Inflammatory macrophage treated with lipopolysaccharide for 1 hour (primary cell): ENCODE measurements around the gene BARX1.
"Not testable (repeated sequence)": the region's sequence is repeated elsewhere in the genome, so short reads cannot be mapped to it uniquely, and the experiment has no call there.

ENCODE experiments used
- DNase-seq, 2 donors: peaks; one replicate each; pipeline ENCODE4 v3.0.0-alpha.2; 2020 to 2022

BARX1 gene, protein sequence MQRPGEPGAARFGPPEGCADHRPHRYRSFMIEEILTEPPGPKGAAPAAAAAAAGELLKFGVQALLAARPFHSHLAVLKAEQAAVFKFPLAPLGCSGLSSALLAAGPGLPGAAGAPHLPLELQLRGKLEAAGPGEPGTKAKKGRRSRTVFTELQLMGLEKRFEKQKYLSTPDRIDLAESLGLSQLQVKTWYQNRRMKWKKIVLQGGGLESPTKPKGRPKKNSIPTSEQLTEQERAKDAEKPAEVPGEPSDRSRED

GRCh38 chr9:93955111-93955980 is at the start of gene BARX1:
Gene BARX1, minus strand, starts transcription at chr9:93955355. Its CDS starts 209 bp downstream, at chr9:93955146.
- DNase-seq, result no peak

- peak; percentile 9 to 61 for DNase-seq
Observed at GRCh38 chr9:94002316-94003140, 47.4 kb upstream of the BARX1 start.

DNA sequence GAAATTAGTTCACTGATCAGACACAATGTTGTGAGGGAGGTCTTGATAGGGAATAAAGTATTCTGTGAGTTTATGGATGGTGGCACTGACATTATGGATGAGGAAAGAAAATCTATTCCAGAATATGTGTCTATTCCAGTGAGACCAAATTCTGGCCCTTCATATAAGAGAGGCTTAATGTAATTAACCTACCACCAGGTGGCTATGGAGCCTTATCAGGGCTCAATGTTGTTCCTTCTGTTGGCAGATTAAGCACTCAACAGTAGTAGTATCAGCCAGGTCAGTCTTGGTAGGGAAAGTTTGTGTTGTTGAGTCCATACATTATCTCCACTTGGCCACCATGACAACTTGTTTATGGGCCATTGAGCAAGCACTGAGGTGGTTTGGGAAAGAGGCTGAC is 41.7 kb upstream of the BARX1 start:
- DNase-seq, result no peak

DNA sequence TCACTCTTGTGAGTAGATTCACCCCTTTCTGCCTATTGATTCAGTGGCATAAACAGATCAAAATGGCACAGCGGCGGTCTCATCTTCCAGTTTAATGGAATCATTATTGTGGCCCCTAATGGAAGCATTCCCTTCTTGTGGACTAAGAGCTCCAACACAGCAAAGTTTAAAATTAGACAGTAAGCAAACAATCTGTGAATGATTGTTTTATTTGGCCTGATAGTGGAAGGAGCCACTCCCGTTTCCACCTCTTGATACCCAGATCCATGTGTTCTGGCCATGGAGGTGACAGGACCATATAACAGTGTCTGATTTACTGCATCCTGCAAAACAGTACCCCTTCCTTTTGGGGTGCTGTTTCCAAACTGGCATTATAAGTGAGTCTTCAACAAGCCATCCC is 41.2 kb upstream of the BARX1 start:
- DNase-seq, result no peak

DNA sequence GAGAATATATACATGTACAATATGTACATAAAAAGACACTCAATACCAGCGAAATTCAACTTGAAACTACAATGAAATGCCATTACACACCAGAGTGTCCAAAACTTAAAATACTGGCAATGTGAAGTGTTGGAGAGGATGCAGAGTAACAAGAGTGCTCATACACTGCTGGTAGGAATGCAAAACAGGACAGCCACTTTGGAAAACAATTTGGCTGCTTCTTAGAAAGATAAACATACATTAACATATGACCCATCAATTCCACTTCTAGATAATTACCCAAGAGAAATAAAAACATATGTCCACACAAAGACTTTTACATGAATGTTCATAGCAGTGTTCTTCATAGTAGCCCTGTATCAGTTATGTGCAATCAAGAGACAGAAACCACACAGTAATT is 39.4 kb upstream of the BARX1 start:
- no peak for DNase-seq

DNA sequence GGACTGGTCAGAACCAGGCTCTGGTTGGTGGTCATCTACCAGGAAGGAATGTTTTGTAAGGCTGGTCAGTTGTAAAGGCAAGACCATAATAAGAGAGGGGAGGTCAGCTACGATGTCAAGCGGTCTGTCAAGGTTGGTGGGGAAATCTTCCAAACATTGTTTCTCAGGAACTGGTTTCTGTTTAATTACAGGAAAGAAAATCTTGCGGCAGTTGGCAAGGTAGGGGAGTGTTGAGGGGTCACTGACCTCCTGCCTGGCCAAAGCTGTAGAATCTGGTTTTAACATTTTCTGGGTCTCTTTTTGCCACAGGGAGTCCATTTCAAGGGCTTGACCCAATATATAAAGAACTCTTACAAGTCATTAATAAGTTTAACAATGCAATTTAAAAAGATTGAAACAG is 39.0 kb upstream of the BARX1 start:
- no peak for DNase-seq

DNA sequence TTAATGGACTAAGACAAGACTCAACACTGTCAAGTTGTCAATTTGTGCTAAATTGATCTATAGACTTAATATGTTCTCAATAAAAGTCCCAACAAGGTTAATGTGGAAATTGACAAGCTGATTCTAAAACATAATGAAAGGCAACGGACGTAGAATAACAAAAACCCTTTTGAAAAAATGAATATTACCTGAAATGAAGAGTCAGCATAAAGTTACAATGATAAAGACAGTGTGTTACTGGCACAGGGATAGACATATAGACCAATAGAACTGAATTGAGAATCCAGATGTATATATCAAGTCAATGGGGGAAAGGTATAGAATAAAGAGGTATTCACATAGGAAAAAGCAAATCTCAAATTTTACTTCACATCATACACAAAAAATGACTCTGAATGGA is 37.7 kb upstream of the BARX1 start:
- no peak for DNase-seq

DNA sequence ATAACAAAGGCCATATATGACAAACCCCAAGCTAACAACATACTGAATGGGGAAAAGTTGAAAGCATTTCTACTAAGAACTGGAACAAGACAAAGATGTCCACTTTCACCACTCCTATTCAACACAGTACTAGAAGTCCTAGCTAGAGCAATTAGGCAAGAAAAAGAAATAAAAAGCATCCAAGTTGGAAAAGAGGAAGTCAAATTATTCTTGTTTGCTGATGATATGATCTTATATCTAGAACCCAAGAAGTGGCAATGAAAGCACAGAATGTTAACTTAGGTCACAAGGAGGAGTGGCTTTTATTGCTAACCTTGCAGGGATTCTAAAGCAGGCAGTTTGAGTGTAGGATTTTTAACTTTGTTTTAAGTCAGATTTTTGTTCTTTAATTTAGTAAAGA is 35.3 kb upstream of the BARX1 start:
- DNase-seq, result no peak

GRCh38 chr9:93988056-93988455 is 32.9 kb upstream of the BARX1 start:
- no peak for DNase-seq

- no peak for DNase-seq
Observed at GRCh38 chr9:93984860-93985259, 29.7 kb upstream of the BARX1 start.

DNA sequence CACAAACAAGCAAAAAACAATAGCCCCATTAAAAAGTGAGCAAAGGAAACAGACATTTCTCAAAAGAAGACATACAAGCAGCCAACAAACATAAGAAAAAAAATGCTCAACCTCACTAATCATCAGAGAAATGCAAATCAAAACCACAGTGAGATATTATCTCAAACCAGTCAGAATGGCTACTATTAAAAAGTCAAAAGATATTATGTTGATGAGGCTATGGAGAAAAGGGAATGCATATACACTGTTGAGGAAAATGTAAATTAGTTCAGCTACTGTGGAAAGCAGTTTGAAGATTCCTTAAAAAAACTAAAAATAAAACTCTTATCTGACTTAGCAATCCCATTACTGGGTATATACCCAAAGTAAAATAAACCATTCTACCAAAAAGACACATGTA is 28.7 kb upstream of the BARX1 start:
- DNase-seq, result no peak

- DNase-seq, result no peak
Observed at GRCh38 chr9:93979721-93980120, 24.6 kb upstream of the BARX1 start.

DNA sequence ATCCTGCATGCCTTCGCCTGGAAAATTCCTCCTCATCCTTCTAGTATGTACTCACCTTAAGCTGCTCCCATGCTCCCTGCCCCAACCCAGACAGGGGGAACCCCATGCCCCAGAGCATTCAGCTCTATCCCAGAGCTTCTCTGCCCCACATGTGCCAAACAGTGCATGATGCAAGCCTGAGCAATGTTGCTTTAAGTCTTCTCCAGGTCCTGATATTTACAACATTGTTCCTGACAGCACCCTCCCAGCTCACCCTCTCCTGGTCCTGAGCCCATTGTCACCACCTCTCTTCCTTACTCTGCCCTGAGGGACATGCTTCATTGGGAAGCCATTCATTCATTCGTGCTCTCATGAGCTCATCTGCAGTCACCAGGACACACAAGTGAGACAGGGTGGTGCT is 23.4 kb upstream of the BARX1 start:
- no peak for DNase-seq

DNA sequence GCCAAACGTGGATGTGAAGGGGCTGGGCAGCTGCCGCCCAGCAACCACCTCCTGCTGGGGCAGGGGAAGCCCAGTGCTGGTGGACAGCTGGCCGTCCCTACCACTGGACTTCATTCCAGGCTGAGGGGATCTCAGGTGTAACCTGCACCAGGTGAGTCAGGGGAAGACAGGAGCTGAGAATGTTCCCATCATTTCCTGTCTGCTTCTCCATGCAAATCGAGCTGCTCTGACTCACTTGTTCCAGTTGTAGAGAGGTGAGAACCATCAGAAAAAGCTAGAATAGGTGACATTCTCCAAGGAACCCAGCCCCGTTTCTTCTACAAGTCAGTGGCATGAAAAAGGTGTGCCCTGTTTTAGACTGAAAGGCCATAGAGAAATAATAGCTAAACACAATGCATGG is 21.8 kb upstream of the BARX1 start:
- no peak for DNase-seq

- DNase-seq, result no peak
Observed at GRCh38 chr9:93976081-93976480, 20.9 kb upstream of the BARX1 start.

- no peak for DNase-seq
Observed at GRCh38 chr9:93975262-93975661, 20.1 kb upstream of the BARX1 start.

- DNase-seq, result no peak
Observed at GRCh38 chr9:93974151-93974550, 19.0 kb upstream of the BARX1 start.

GRCh38 chr9:93972655-93973054 is 17.5 kb upstream of the BARX1 start:
- DNase-seq, result not testable (repeated sequence)

- no peak for DNase-seq
Observed at GRCh38 chr9:93969328-93969661, 14.1 kb upstream of the BARX1 start.

GRCh38 chr9:93968451-93969327 is 13.5 kb upstream of the BARX1 start:
- DNase-seq, result no peak

DNA sequence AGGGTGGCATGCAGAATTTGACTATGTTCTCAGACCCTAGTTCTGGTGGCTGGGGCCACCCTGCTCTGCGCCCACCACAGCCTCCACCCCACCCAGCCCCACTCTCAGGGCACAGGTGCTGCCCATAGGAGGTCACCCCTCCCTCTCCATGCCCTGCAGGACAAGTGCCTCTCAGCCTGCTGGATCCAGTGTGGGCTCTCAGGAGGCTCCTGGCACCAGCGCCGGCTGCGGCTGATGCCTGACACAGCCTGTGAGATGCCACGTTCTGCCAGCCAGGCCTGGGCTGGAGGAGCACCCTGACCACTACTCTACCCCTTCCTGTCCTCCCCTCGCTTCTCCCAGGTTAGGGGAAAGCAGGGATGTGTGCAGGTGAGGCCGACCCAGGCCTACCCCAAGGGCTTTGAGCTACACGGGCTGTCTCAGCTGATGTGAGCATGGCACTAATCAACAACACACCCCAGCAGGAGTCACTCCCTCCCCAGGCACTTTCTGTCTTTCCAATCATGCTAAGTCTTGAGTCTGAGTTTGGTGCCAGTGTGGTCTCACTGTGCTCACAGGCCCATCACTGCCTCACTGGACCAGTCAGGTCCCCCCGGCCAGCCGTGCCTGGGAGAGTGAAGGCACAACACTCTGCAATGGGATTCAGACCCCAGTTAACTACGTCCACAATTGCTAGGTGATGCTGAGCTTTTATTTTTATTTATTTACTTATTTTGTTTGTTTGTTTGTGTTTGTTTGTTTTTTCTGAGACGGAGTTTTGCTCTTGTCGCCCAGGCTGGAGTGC is 12.1 kb upstream of the BARX1 start:
- no peak for DNase-seq
